Naive B cell (primary cell): ENCODE data around the gene ATP11A. TPM values are rescaled to one million over a fixed set of nuclear protein-coding genes. Genes with fewer than 3 reads are reported as not detected.

Source experiments
- ATAC-seq, 2 donors: fragments of 150-1000 bp; cut with Tn5 transposase; 2 replicates each; pipeline ENCODE4 v1.10.0; 2021; ENCODE audit warnings: low read depth in 2 of 2, mild to moderate bottlenecking in 2 of 2, moderate library complexity in 2 of 2
- DNase-seq: peaks from one replicate; pipeline ENCODE4 v3.0.0; 2022
- H3K27ac Mint-ChIP-seq, 6 donors: one replicate each; pipeline ENCODE4 v1.8.0; 2020 to 2022; ENCODE audit warnings: mild to moderate bottlenecking in 6 of 6, mixed read lengths in 6 of 6, moderate library complexity in 5 of 6, inconsistent platforms in 2 of 6
- H3K27me3 Mint-ChIP-seq, 3 donors: one replicate each; pipeline ENCODE4 v1.8.0; 2021 to 2022; ENCODE audit warnings: mixed read lengths in 3 of 3, mild to moderate bottlenecking in 1 of 3
- H3K36me3 Mint-ChIP-seq, 2 donors: one replicate each; pipeline ENCODE4 v1.8.0; 2020 to 2022; ENCODE audit warnings: mixed read lengths in 2 of 2, inconsistent platforms in 1 of 2, mild to moderate bottlenecking in 1 of 2
- H3K4me1 Mint-ChIP-seq, 3 donors: one replicate each; pipeline ENCODE4 v1.8.0; 2020 to 2022; ENCODE audit warnings: mixed read lengths in 3 of 3, inconsistent platforms in 1 of 3, mild to moderate bottlenecking in 1 of 3, moderate library complexity in 1 of 3
- H3K4me3 Mint-ChIP-seq, 8 donors: one replicate each; pipeline ENCODE4 v1.8.0; 2020 to 2022; ENCODE audit warnings: mild to moderate bottlenecking in 8 of 8, mixed read lengths in 8 of 8, moderate library complexity in 8 of 8, inconsistent platforms in 2 of 8
- H3K9me3 Mint-ChIP-seq, 7 donors: one replicate each; pipeline ENCODE4 v1.8.0; 2020 to 2022; ENCODE audit warnings: mixed read lengths in 7 of 7, mild to moderate bottlenecking in 5 of 7, inconsistent platforms in 2 of 7, moderate library complexity in 1 of 7
- polyA plus RNA-seq, 6 donors: library from polyadenylated mRNA; unstranded; fragments of 300-500 nt; fragmentation: Illumina TruSeq; gene quantifications; one replicate each; pipeline ENCODE4 v1.2.3, GENCODE V29; 2021; ENCODE audit warnings: low read depth in 6 of 6

ATP11A gene
- polyA plus RNA-seq, 6 donors from 2014 or later, result 7.9 to 23.3 (median 12.9) TPM

- no peak overlapping the region for H3K4me3 Mint-ChIP-seq
- H3K27me3 Mint-ChIP-seq, result no peaks in the 10 kb centered on the region
- DNase-seq, result no peak
- peak overlapping the region in 2 of 6 donors; percentile 26 to 66 for H3K27ac Mint-ChIP-seq
- H3K36me3 Mint-ChIP-seq, result no peaks in the 10 kb centered on the region
- peaks cover 7 to 14% (median 10%) of the 10 kb centered on the region in 3 donors for H3K4me1 Mint-ChIP-seq
- ATAC-seq, result no peak
- no peaks in the 10 kb centered on the region for H3K9me3 Mint-ChIP-seq
These were observed 85.2 kb downstream of the ATP11A start for GRCh38 chr13:112774829-112775565.

DNA sequence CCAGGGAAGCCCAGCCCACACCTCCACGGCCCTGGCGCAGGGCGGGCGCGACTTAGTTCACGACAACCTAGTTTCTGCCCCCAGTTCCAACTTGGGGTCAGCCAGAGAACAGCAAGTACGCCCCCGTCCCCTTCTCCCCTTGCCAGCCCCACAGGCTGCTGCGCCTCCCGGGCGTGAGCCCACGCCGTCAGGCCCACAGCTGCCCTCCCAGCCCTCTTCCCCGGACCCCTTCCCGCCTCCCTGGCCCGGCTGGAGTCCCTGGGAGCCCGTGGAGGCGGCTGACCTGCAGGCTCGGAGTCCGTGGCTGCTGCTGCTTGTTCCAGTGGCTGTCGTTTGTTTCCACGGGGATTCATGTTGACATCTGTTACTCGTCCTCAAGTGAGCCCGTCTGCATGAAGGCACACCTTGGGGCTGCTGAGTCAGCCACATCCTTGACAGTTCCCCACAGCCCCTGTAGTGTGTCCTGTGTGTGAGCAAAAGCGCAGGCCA, 86.0 kb downstream of the ATP11A start:
- Mint-ChIP-seq H3K4me3 (no peak overlapping the region), H3K27ac (no peak overlapping the region), H3K4me1 (peaks cover 7 to 14% (median 8%) of the 10 kb centered on the region in 3 donors), H3K27me3 (no peaks in the 10 kb centered on the region), H3K9me3 (no peaks in the 10 kb centered on the region), H3K36me3 (no peaks in the 10 kb centered on the region)
- DNase-seq (no peak), ATAC-seq (no peak)

DNA sequence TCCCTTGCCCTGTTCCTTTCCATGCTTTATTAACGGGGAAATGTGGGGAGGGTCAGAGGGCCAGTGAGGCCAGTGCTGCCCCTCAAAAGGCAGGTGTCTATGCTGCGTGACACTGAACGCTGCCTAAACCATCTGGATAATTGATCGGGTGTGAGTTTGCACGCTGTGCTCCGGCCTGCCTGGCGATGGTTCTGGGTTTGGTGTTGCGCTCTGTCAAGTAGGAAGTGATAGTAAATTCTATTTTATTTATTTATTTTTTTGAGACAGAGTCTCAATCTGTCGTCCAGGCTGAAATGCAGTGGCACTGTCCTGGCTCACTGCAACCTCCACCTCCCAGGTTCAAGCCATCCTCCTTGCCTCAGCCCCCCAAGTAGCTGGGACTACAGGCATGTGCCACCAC, 86.5 kb downstream of the ATP11A start:
- peaks cover 7 to 14% (median 8%) of the 10 kb centered on the region in 3 donors for H3K4me1 Mint-ChIP-seq
- DNase-seq, result no peak
- no peak for ATAC-seq
- H3K9me3 Mint-ChIP-seq, result no peaks in the 10 kb centered on the region
- H3K27ac Mint-ChIP-seq, result no peak overlapping the region
- no peak overlapping the region for H3K4me3 Mint-ChIP-seq
- H3K27me3 Mint-ChIP-seq, result no peaks in the 10 kb centered on the region
- no peaks in the 10 kb centered on the region for H3K36me3 Mint-ChIP-seq

DNA sequence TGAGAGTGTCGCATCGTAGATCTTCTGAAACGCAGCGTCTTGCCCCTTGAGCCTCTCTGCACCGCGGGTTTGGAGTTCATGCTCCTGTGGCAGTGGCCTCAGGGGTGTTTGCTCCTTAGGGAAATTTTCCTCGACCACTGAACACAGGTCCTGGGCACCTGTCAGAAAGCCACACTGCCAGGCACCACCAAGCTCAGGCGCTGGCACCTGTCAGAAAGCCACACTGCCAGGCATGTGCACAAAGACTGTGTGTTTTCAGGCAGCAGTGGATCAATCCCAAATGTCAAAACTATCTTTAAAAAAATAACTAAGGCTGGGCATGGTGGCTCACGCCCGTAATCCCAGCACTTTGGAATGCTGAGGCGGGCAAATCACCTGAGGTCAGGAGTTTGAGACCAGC, 87.1 kb downstream of the ATP11A start:
- no peak overlapping the region for H3K4me3 Mint-ChIP-seq
- DNase-seq (no peak), ATAC-seq (no peak)
- peaks cover 7 to 11% (median 11%) of the 10 kb centered on the region in 3 donors for H3K4me1 Mint-ChIP-seq
- no peaks in the 10 kb centered on the region for H3K27me3 Mint-ChIP-seq
- H3K36me3 Mint-ChIP-seq, result no peaks in the 10 kb centered on the region
- H3K27ac Mint-ChIP-seq, result no peak overlapping the region
- H3K9me3 Mint-ChIP-seq, result no peaks in the 10 kb centered on the region

DNA sequence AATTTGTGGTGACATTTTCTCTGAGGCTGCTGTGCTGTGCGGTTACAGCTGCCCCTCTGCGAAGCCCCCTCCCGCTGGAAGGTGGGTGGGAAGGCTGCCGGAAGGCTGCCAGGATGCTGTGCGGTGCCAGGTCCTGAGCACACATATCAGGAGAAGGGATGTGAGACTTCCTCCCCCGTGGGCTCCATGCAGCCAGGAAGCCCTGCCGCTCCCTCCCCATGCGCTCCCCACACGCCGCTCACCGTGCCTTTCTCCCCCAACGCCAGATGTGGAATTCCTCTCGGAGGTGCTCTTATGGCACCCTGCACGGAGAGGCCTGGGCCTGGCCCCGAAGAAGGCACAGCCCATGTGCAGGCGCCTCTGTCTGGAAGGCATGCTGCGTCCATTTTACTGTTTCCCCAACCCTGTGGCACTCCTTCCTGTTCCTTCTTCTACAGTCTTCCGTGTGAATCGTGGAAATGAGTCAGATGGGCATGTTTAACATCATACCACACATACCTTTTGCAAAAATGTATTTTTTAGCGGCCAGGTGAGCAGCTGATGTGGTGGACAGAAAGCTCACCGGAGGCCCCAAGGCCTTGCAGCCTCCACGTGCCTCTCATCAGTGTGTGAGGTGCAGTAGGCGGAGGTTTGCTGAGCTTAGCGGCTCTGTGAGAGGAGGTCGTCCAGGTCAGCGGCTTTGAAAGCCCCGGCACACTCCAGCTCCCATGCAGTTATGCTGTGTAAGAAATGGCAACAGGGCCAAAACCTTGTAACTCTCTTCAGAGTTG, 88.0 kb downstream of the ATP11A start:
- no peak for DNase-seq
- no peak for ATAC-seq
- Mint-ChIP-seq H3K4me3 (peak overlapping the region in 1 of 8 donors; percentile 35), H3K36me3 (no peaks in the 10 kb centered on the region), H3K27me3 (no peaks in the 10 kb centered on the region), H3K4me1 (peaks cover 7 to 14% (median 11%) of the 10 kb centered on the region in 3 donors), H3K9me3 (no peaks in the 10 kb centered on the region), H3K27ac (peak overlapping the region in 2 of 6 donors; percentile 20 to 76)

GRCh38 chr13:112779856-112780604, 90.2 kb downstream of the ATP11A start:
- no peak for ATAC-seq
- H3K36me3 Mint-ChIP-seq, result peaks cover 0 to under 1% of the 10 kb centered on the region in 2 donors
- H3K27me3 Mint-ChIP-seq, result no peaks in the 10 kb centered on the region
- peaks cover 3 to 9% (median 8%) of the 10 kb centered on the region in 3 donors for H3K4me1 Mint-ChIP-seq
- DNase-seq, result no peak
- peaks cover 0 to 2% (median 0%) of the 10 kb centered on the region in 7 donors for H3K9me3 Mint-ChIP-seq
- H3K4me3 Mint-ChIP-seq, result no peak overlapping the region
- H3K27ac Mint-ChIP-seq, result peak overlapping the region in 1 of 6 donors; percentile 8

GRCh38 chr13:112781287-112781686, 91.4 kb downstream of the ATP11A start:
- DNase-seq, result no peak
- Mint-ChIP-seq H3K27me3 (no peaks in the 10 kb centered on the region), H3K4me3 (no peak overlapping the region), H3K27ac (peak overlapping the region in 1 of 6 donors; percentile 63), H3K9me3 (peaks cover 0 to 4% (median 0%) of the 10 kb centered on the region in 7 donors), H3K4me1 (peaks cover 3 to 7% (median 5%) of the 10 kb centered on the region in 3 donors), H3K36me3 (peaks cover 0 to 7% of the 10 kb centered on the region in 2 donors)
- no peak for ATAC-seq

DNA sequence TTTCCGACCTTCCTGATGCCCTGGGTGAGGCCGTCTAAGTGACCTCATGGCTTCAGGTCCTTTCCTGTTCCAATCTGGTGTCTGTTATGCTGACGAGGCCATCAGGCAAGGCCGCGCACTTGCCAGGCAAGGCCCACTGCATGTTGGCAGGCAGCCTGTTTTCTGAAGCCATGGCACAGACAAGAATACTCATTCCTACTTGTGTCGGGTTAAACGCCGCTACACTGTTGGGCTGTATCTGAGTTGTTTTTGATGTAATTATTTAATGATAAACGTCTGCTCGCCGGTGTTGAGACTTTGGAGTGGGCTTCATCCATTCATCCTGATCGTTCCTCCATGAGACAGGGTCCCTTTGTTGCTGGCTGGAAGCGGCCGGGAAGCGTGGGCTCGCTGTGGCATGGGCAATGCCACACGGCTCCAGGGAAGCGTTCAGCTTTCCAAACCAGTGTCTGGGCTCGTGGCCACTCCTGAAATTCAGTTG, 92.1 kb downstream of the ATP11A start:
- no peak for ATAC-seq
- H3K4me3 Mint-ChIP-seq, result no peak overlapping the region
- no peak overlapping the region for H3K27ac Mint-ChIP-seq
- DNase-seq, result no peak
- H3K27me3 Mint-ChIP-seq, result no peaks in the 10 kb centered on the region
- peaks cover 0 to 4% (median 2%) of the 10 kb centered on the region in 7 donors for H3K9me3 Mint-ChIP-seq
- peaks cover 0 to 14% of the 10 kb centered on the region in 2 donors for H3K36me3 Mint-ChIP-seq
- H3K4me1 Mint-ChIP-seq, result peaks cover 3 to 4% (median 4%) of the 10 kb centered on the region in 3 donors

DNA sequence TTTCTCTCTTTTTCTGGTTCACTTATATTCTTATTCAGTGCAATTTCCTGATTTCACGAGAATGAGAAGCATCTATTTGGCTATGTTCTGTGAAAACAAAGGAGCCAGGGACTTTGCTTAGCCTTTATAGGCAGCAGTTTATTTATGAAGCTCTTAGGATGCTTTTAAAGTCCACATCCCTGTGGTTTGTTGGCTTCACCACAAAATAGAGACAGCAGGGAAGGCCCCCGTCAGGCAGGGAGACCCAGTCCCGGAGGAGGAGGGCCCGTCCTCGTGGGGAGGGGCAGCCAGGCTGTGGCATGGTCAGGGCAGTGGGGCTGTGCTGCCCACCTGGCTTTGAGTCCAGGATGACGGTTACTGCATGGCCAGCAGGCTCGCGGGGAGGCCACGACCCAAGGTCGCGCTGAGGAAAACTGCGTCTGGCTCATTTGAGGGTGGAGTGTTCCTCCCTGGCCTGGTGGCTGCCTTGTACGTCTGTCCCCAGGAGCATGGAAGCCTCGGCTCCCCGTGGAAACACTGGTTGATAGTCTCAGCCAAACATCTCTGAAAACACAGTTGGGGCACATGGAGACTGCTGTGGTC, 92.7 kb downstream of the ATP11A start:
- Mint-ChIP-seq H3K27me3 (no peaks in the 10 kb centered on the region), H3K4me3 (no peak overlapping the region), H3K9me3 (peaks cover 0 to 4% (median 2%) of the 10 kb centered on the region in 7 donors), H3K36me3 (peaks cover 0 to 14% of the 10 kb centered on the region in 2 donors), H3K4me1 (peaks cover 3 to 4% (median 4%) of the 10 kb centered on the region in 3 donors), H3K27ac (no peak overlapping the region)
- no peak for DNase-seq
- no peak for ATAC-seq

- peaks cover 0 to 14% of the 10 kb centered on the region in 2 donors for H3K36me3 Mint-ChIP-seq
- no peak for ATAC-seq
- H3K4me1 Mint-ChIP-seq, result peaks cover 3 to 4% (median 4%) of the 10 kb centered on the region in 3 donors
- no peak for DNase-seq
- H3K4me3 Mint-ChIP-seq, result no peak overlapping the region
- no peak overlapping the region for H3K27ac Mint-ChIP-seq
- peaks cover 0 to 4% (median 2%) of the 10 kb centered on the region in 7 donors for H3K9me3 Mint-ChIP-seq
- H3K27me3 Mint-ChIP-seq, result no peaks in the 10 kb centered on the region
These were observed 93.5 kb downstream of the ATP11A start for GRCh38 chr13:112783135-112783977.

DNA sequence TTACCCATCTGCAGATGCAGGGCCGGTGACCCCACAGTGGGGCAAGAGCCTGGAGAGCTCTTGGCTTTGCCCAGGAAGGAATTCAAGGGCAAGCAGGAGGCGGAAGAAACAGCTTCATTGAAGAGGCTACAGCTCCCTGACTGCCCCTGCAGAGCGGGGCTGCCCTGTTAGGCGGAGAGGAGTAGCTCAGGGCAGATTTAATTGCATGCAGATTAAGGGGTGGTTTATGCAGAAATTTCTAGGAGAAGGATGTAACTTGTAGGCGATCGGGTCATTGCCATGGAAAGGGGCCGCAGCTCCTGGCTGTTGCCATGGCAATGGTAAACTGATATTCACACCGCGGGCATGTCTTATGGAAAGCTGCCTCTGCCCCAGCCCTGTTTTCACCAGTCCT, 94.1 kb downstream of the ATP11A start:
- Mint-ChIP-seq H3K4me3 (no peak overlapping the region), H3K27ac (no peak overlapping the region), H3K27me3 (no peaks in the 10 kb centered on the region), H3K36me3 (peaks cover 0 to 14% of the 10 kb centered on the region in 2 donors), H3K4me1 (peaks cover 3 to 4% (median 4%) of the 10 kb centered on the region in 3 donors), H3K9me3 (peaks cover 0 to 6% (median 2%) of the 10 kb centered on the region in 7 donors)
- no peak for DNase-seq
- ATAC-seq, result no peak
